RWPE2 (cell line): Measurements from ENCODE around the gene CITED2.
A peak's percentile ranks its signal among the peaks of the same experiment; 100 is the strongest.

ENCODE experiments used
- ATAC-seq: fragments of 200-7000 bp; cut with Tn5 transposase; 3 replicates; pipeline ENCODE4 v1.9.1; 2021; ENCODE audit warnings: low read depth
- DNase-seq: peaks from one replicate; pipeline ENCODE4 v3.0.0-alpha.2; 2020; ENCODE audit warnings: low spot score
- H3K27ac ChIP-seq: fragments of 450-650 bp; 2 replicates; pipeline ENCODE4 v1.5.1; 2017; ENCODE audit warnings: mild to moderate bottlenecking; ENCODE audit not compliant: poor library complexity, severe bottlenecking
- H3K27me3 ChIP-seq: fragments of 250-450 bp; sonication (Bioruptor Pico); 2 replicates; pipeline ENCODE4 v1.5.1; 2021; ENCODE audit warnings: mild to moderate bottlenecking, moderate library complexity; ENCODE audit not compliant: insufficient read depth, poor library complexity, severe bottlenecking
- H3K36me3 ChIP-seq: fragments of 250-450 bp; sonication (Bioruptor Pico); 2 replicates; pipeline ENCODE4 v1.5.1; 2020; ENCODE audit warnings: low read depth, mild to moderate bottlenecking, moderate library complexity
- H3K4me1 ChIP-seq: fragments of 250-450 bp; sonication (Bioruptor Pico); 2 replicates; pipeline ENCODE4 v1.5.1; 2021; ENCODE audit warnings: mild to moderate bottlenecking, moderate library complexity; ENCODE audit not compliant: insufficient read depth, poor library complexity, severe bottlenecking
- H3K4me3 ChIP-seq: fragments of 250-450 bp; sonication (Bioruptor Pico); 2 replicates; pipeline ENCODE4 v1.5.1; 2021; ENCODE audit warnings: mild to moderate bottlenecking, moderate library complexity; ENCODE audit not compliant: severe bottlenecking
- H3K9me3 ChIP-seq: fragments of 250-450 bp; sonication (Bioruptor Pico); 2 replicates; pipeline ENCODE4 v1.5.1; 2021; ENCODE audit warnings: mild to moderate bottlenecking, moderate library complexity; ENCODE audit not compliant: severe bottlenecking
- TF ChIP-seq, protein P1 (sequence below): fragments of 450-650 bp; IDR thresholded peaks from one replicate; pipeline ENCODE4 v1.5.1; 2017; ENCODE audit warnings: mild to moderate bottlenecking, moderate library complexity; ENCODE audit not compliant: poor library complexity, severe bottlenecking

The CITED2 gene

DNA sequence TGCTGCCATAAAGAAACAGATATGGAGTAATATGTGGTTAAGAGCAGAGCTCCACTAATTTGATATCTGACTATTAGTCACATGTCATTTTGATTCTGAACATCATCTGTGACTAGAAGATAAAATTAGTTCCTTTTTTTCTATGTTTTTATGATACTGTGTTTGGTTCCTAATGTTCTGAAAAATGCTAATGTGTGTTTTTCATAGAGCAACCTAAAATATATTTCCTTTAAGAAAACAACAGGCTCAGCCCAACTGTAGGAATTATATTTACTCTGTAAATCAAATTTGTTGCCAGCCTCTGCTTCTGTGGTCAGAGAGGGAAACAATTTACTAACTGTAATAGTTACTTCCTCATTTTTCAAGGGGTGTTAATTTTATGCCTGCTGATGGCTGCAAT is 49.3 kb downstream of the CITED2 start:
- Histone ChIP-seq H3K36me3 (no peaks in the 10 kb centered on the region), H3K9me3 (no peaks in the 10 kb centered on the region), H3K4me3 (no peak overlapping the region), H3K27me3 (no peaks in the 10 kb centered on the region), H3K4me1 (peaks cover 5% of the 10 kb centered on the region), H3K27ac (no peak overlapping the region)
- TF ChIP-seq, protein P1, sequence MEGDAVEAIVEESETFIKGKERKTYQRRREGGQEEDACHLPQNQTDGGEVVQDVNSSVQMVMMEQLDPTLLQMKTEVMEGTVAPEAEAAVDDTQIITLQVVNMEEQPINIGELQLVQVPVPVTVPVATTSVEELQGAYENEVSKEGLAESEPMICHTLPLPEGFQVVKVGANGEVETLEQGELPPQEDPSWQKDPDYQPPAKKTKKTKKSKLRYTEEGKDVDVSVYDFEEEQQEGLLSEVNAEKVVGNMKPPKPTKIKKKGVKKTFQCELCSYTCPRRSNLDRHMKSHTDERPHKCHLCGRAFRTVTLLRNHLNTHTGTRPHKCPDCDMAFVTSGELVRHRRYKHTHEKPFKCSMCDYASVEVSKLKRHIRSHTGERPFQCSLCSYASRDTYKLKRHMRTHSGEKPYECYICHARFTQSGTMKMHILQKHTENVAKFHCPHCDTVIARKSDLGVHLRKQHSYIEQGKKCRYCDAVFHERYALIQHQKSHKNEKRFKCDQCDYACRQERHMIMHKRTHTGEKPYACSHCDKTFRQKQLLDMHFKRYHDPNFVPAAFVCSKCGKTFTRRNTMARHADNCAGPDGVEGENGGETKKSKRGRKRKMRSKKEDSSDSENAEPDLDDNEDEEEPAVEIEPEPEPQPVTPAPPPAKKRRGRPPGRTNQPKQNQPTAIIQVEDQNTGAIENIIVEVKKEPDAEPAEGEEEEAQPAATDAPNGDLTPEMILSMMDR = no peak
- ATAC-seq = no peak
- no peak for DNase-seq

DNA sequence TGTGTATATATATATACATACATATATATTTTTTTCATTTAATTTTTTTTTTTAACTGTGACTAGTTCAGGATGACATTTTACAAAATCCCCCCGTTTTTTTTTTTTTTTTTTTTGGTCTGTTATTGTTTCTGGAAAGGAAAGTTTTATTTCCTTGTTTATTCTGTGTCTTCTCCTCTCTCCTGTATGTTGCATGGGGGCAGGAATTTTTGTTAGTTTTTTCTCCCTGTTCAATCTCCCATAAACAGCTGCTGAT is 50.2 kb downstream of the CITED2 start:
- peaks cover 5% of the 10 kb centered on the region for H3K4me1 ChIP-seq

DNA sequence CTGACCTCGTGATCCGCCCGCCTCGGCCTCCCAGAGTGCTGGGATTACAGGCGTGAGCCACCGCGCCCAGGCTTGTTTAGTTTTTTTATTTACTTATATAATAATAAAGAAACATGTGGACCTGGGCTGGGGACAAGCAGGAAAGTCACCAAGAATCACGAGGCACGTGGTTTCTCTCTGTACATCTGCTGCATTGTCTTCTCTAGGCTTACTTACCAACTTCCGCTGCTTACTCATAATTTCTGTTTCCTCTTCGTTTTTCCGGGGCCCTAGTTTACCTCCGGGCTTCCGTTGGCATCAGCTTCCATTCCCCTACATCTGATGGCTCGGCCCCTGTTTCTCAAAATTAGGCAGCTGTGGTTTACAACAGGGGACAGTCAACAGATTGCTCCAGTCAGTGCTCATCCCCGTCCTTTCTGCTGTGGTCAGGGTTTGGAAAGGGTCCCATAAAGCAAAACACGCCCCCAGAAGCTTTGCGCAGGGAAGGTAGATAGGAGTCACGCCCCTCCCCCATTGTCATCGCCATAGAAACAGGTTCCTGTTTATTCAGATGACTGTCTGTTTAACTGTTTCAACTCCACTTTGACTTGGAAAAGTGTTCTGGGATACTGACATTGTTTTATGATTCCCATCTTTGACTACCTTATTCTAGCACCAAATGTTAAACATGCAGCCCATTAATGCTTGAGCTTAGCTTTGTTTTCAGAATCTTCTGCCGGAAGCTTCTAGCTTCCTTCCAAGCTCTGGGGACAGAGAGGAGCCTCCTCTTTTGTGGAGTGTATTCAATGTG is 50.7 kb downstream of the CITED2 start:
- peaks cover 5% of the 10 kb centered on the region for H3K4me1 ChIP-seq
- no peaks in the 10 kb centered on the region for H3K36me3 ChIP-seq
- DNase-seq = no peak
- no peak overlapping the region for H3K4me3 ChIP-seq
- TF ChIP-seq, protein P1 = no peak
- no peak overlapping the region for H3K27ac ChIP-seq
- ATAC-seq = peak; percentile 36; the same call in 1 of the 3 replicates
- no peaks in the 10 kb centered on the region for H3K9me3 ChIP-seq
- H3K27me3 ChIP-seq = no peaks in the 10 kb centered on the region

More for the DNA sequence above, 50.2 kb downstream of the CITED2 start:
- ATAC-seq = no peak
- H3K27me3 ChIP-seq = no peaks in the 10 kb centered on the region
- no peaks in the 10 kb centered on the region for H3K36me3 ChIP-seq
- no peaks in the 10 kb centered on the region for H3K9me3 ChIP-seq
- no peak for DNase-seq
- TF ChIP-seq, protein P1 = no peak
- no peak overlapping the region for H3K4me3 ChIP-seq
- H3K27ac ChIP-seq = no peak overlapping the region
